ENCODE measurements around the gene DOCK1. TPM values are rescaled to one million over a fixed set of nuclear protein-coding genes. Genes with fewer than 3 reads are reported as not detected.

The DOCK1 gene
- total RNA-seq, 1 donor from 2014 or later, result 108 TPM

DNA sequence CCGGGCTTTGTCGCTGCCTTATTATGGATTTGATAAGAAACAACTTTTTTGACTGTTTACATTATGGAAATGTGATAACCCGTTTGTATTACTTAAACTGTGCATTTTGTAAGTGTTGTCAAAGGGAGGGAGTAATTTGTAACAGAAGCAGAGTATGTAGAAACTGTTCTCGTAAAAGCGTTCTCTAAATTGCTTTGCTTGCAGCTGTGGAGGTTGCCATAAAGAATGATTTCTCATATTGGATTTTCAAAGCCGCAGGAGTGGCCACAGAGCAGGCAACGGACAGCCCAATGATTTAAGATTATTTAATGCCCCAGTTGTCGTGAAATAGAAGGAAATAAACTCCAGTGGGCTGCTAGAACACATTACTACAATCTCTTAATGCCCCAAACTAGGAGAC is 405.2 kb downstream of the DOCK1 start:
- no peak for DNase-seq (ENCODE audit: low read depth)

DNA sequence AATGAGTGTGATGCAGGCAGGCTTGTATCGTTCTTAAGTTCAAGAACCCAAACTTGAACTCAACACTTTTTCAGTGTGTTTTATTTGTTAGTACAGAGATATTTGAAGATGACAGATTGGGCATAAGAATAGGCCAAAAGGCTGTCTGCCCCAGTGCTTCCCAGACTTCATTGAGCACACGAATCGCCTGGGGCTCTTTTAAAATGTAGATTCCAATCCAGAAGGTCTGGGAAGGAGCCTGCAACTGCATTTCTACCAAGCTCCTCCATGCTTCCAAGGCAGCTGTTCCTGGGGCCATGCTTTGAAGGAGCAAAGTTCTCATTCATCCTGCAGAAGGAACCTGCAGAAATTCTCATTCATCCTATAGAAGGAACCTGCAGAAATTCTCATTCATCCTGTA is 405.7 kb downstream of the DOCK1 start:
- DNase-seq (ENCODE audit: low read depth), result no peak

GRCh38 chr10:127313996-127314700 is 408.9 kb downstream of the DOCK1 start:
- peak; percentile 57 for DNase-seq (ENCODE audit: low read depth)

DNA sequence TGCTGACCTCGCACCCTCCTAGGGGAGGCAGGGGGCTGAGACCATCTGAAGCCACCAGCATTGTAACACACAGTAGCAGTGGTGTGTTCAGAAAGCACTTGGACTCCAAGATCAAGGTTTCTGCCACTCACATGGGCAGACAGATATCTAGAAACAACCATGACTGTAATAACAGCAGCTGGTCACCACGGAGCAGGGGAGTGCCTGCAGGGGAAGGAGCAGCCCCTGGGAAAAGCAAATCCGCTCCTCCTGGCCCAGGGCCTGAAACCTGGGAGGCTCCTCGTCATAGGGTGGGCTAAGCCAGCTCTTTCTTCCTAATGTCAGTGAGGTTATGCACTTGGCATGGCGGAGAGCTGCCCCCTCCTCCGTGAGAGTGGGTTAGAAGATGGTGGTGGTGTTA is 409.6 kb downstream of the DOCK1 start:
- DNase-seq (ENCODE audit: low read depth), result no peak

- no peak for DNase-seq (ENCODE audit: low read depth)
Observed at GRCh38 chr10:127315888-127316287, 410.7 kb downstream of the DOCK1 start.

- no peak for DNase-seq (ENCODE audit: low read depth)
Observed at GRCh38 chr10:127318396-127318795, 413.2 kb downstream of the DOCK1 start.

- no peak for DNase-seq (ENCODE audit: low read depth)
Observed at GRCh38 chr10:127319271-127319670, 414.0 kb downstream of the DOCK1 start.

- DNase-seq (ENCODE audit: low read depth), result no peak
Observed at GRCh38 chr10:127319691-127320090, 414.5 kb downstream of the DOCK1 start.

GRCh38 chr10:127320176-127320575 is 414.9 kb downstream of the DOCK1 start:
- DNase-seq (ENCODE audit: low read depth), result no peak

DNA sequence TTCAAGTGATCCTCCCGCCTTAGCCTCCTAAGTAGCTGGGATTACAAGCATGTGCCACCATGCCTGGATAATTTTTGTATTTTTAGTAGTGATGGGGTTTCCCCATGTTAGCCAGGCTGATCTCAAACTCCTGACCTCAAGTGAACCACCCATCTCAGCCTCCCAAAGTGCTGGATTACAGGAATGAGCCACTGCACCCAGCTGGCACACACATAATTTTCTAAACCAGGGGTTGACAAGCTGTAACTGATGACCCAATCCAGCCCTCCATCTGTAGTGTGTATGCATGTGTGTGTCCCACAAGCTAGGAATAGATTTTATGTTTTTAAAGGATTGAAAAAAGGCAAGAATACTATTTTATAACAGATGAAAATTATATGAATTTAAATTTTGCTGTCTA is 417.1 kb downstream of the DOCK1 start:
- no peak for DNase-seq (ENCODE audit: low read depth)

DNA sequence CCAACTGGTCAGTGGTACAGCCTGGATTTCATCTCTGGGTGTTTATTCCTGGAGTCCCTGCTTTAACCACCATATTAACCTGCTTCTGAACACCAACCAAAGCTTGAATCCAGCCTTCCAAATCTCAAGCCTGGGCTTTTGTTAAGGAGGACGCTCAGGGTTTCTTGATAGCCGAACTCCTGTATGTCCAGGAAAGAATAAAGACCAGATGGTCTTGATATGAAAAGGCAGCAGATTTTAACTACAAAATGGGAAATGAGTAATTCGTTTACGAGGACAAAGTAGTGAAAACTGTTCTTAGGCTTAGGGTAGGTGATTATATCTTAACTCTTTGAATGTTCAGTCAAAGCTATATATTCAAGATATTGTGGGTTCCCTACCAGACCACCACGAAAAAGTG is 420.3 kb downstream of the DOCK1 start:
- no peak for DNase-seq (ENCODE audit: low read depth)

DNA sequence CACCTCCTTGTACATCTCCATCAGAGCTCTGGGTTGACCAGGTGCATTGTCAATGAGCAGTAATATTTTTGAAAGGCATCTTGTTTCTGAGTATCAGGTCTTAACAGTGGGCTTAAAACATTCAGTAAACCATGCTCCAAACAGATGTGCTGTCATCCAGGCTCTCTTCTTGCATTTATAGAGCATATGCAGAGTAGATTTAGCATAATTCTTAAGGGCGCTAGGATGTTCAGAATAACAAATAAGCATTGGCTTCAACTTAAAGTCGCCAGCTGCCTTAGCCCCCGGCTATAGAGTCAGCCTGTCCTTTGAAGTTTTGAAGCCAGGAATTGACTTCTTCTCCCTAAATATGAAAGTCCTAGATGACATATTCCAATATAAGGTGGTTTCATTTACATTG is 421.7 kb downstream of the DOCK1 start:
- no peak for DNase-seq (ENCODE audit: low read depth)

GRCh38 chr10:127331696-127332095 is 426.5 kb downstream of the DOCK1 start:
- no peak for DNase-seq (ENCODE audit: low read depth)

DNA sequence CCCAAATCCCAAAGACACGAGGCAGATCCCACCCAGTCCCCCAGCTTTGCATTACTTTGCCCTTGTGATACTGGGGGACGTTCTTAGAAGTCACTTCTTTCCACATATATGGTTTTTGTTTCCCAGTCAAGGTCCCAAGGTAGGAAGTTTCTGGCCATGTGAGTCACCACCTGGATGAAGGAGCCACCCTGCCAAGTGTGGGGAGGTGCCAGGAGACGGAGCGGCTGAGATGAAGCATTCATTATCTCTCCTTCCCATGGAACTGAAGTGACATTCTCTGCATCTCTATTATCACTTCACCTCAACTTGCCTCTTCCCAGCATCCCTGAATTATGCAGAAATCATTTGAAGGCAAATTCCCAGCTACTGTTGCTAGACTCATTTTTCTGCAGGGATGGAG is 427.4 kb downstream of the DOCK1 start:
- DNase-seq (ENCODE audit: low read depth), result no peak

DNA sequence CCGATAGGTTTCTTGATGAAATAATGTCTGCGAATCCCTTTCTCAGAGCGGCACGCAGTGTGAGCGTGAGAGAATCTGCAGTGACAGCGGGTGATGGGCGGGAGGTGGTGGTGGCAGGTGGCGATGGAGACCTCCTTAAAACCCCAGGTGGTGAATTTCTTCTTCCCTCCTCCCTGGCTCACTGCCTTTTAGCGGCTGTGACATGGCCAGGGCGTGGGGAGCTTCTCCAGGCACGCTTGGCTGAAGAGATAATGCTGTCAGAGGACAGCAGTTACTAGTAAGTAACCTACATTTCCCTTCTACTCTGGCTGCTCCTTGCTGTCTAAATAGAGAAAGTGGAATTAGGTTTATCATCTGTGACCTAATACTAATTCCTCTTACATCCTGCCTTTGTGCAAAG is 432.6 kb downstream of the DOCK1 start:
- DNase-seq (ENCODE audit: low read depth), result no peak

- DNase-seq (ENCODE audit: low read depth), result peak; percentile 11
Observed at GRCh38 chr10:127338399-127339110, 433.3 kb downstream of the DOCK1 start.

- DNase-seq (ENCODE audit: low read depth), result no peak
Observed at GRCh38 chr10:127343821-127344220, 438.6 kb downstream of the DOCK1 start.

GRCh38 chr10:127344346-127344745 is 439.1 kb downstream of the DOCK1 start:
- no peak for DNase-seq (ENCODE audit: low read depth)

- peak; percentile 7 for DNase-seq (ENCODE audit: low read depth)
Observed at GRCh38 chr10:127345231-127345965, 440.2 kb downstream of the DOCK1 start.

DNA sequence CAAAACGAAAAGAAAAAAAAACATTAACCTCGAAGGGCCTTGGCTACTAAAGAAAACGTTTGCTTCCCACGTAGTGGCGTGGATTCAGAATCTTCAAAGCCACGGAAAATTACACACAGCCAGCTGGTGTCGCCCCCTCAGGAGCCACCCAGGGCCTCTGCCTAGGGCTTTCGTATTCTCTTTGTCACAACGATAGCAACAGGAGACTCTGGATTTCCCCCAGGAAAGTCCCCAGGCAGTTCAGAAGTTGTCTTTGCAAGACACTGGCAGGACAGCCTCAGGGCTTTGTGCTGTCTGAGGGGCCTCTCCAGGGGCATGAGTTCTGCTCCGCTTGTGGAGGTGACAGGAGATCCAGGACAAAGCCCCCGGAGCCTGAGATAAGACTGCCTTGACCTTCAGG is 441.4 kb downstream of the DOCK1 start:
- no peak for DNase-seq (ENCODE audit: low read depth)

- DNase-seq (ENCODE audit: low read depth), result no peak
Observed at GRCh38 chr10:127347202-127347959, 442.2 kb downstream of the DOCK1 start.

GRCh38 chr10:127349737-127350136 is 444.5 kb downstream of the DOCK1 start:
- peak; percentile 39 for DNase-seq (ENCODE audit: low read depth)
